Retina (tissue), 1 donor: ENCODE results near the gene CHD6.

Source experiments
- DNase-seq: peaks from one replicate; pipeline ENCODE4 v3.0.0-alpha.2; 2016

Gene CHD6

GRCh38 chr20:41458761-41459160 is 159.4 kb downstream of the CHD6 start:
- no peak for DNase-seq

GRCh38 chr20:41457173-41457857 is 160.9 kb downstream of the CHD6 start:
- DNase-seq, result no peak

GRCh38 chr20:41456351-41456750 is 161.8 kb downstream of the CHD6 start:
- no peak for DNase-seq

DNA sequence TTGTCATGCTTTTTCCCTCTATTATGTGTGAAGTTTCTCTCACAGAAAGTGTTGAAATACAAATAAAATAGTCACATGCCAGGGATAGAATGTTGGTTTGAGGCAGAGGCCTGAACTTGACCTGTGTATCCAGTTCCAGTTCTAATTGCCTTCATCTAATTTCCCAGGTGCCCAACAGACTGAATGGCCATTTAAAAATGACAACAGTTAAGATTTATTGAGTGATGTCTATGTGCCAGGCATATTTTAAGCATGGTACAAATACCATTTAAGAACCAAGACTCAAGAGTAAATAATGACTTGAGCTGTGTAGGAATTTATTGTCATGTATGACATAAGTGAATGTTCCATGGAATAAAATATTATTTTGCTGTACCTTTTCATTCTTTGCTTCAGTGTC is 163.9 kb downstream of the CHD6 start:
- DNase-seq, result no peak

DNA sequence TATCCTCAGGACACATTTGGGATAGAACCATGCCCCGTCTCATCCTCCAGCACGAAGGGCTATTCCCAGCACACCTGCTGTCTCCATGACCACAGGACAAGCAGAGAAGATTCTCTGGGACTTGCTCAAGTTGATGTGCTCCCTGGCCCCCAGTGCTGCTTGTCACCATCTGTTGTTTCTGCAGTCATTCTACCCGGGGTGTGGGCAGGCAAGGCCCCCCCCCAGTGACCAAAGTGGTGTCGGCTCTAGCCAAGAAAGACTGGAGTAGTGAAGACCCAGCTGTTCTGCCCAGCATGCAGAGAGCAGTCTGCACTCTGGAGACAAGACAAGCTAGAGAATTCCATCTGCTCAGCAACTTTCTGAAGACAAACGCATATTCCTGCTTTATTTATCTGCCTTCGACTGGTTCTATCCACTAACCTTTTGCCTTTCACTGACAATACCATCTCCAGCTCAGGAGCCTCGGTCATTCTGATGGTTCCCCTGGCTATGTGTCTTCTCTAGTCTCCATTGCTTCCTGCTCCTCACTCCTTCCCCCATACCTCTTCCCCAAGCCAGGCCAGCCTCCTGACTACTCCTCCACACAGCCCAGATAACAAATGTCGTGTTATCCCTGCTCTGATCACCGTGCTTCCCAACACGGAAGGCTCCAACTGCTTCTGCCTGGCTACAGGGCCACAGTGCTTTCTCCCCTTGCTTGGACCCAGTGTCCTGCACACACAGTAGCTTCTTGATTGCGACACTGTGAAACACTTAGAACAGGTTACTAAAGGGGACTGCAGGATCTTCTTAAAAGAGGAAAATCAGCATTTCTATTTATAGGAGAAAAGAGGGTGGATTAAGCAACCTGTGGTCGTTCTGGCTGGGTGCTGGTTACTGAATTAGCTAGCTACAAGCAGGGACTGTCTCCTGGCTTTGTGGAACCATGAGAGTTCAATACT is 164.9 kb downstream of the CHD6 start:
- DNase-seq, result no peak

DNA sequence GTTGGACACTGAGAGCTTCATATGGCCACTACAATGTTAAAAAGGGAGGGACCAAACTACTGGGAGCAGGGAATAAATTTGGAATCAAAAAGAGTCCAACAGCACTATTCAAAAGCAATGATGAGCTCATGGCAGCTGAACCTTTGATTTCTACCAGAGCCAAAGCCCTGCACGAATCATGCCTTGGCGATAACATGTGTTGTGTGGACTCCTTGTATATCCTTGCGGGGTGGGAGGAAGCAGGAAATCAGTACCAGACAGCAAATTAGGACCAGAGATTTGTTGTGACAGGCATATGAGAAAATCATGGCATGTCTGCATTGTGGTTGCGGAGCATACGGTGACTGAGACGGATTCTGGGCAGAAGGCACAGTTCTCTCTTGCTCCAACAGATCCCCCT is 166.0 kb downstream of the CHD6 start:
- no peak for DNase-seq

- no peak for DNase-seq
Measured at GRCh38 chr20:41447006-41447405, 171.2 kb downstream of the CHD6 start.

DNA sequence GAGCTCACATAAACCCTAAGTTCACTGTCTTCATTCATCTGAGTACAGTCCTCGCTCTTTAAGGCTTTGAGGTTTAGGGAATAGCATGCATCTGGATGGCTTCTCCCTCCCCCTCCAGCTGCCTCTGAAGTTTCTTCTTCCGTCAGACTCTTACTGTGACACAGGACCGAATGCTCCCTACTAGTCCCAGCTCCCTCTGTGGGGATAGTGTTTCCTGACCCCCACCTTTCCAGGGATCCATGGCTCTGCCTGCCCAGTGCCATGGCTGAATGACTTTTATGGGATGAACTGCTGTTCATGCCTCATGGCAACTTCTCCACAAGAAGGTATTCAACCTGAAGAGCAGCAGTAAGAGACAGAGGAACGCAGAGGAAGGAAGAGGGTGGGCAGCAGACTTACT is 171.7 kb downstream of the CHD6 start:
- no peak for DNase-seq

DNA sequence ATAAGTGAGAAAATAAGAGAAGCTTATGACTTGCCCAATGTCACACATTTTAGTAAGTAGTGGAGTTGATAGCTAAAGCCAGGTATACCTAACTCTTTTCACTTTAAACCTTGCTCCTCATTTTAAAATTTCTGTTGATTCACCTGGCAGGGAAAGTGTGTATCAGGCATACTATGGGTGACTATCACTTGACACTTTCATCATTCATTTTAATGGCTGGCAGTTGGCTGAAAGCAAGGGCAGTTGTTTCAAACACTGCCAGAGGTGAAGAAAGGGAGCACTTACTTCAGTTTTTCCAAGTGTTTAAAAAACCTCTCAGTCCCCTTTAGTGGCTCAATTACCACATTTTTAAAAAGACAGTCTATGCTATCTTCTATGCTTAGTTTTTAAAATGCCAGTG is 173.4 kb downstream of the CHD6 start:
- no peak for DNase-seq

DNA sequence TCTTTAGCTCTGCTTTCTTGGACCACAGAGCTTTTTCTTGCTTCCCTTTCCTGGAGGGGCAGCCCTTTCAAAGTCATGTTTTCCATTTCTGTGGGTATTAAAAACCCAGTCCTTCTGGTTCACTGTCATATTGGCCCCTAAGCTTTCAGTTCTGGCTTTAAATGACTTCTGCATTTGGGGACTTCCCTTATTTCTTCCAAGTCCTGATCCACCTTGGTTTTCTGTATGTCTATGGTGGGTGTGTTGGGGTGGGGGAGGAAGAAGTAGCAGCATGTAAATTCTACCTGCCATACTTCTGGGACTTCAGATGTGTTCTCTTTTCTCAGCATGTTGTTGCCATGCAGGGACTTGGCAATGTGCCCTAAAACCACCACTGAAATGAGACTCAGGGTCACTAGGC is 174.5 kb downstream of the CHD6 start:
- DNase-seq, result no peak

DNA sequence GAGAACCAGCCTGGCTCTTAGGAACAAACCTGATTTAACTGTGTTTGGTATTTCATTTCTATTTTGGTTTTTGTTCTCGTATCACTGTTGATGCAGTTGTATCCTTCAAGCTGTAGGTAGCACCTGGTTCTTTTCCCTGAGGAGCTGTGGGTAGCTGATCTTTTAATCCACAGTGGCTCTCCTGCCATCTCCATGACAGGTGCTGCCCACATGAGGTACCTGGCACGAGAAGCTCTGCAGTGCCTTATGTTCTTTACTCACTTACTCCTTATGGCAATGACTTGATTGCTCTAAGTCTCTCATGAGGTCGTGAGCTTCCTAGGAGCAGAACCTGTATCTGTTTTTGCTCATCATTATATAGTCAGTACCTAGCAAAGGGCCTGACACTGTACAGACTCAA is 177.3 kb downstream of the CHD6 start:
- DNase-seq, result no peak

DNA sequence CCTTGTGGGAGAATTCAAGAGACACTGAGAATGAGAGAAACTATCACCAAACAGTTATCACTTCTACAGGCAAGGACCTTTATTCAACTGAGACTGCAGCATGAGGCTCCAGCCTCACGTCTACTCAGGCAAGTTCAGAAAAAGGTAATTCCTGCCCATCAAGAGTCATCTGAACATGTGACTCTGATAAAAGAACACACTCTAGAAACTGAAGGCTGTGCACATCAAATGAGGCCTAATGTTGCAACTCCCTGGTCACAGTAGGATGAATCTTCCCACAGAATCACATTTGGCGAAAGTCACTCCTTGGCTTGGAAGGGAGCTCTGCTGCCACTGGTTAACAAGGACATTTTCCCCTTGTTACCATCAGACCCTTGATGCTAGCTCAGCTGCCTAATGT is 180.3 kb downstream of the CHD6 start:
- no peak for DNase-seq

GRCh38 chr20:41436679-41437078 is 181.5 kb downstream of the CHD6 start:
- DNase-seq, result no peak

DNA sequence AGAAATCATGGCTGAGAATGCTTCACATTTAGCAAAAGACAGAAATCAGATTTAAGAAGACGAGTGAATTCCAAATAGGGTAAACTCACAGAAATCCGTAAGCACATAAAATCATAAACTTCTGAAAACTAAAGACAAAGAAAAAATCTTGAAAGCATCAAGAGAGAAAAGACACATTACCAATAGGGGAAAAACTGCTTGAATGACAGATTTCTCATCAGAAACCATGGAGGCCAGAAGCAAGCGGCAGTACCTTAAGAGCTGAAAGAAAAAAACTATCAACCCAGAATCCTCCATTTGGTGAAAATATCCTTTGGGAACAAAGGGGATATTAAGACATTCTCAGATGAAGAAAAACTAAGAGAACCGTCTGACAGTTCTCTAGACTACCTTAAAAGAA is 185.0 kb downstream of the CHD6 start:
- DNase-seq, result no peak

GRCh38 chr20:41432746-41433145 is 185.4 kb downstream of the CHD6 start:
- DNase-seq, result no peak

- no peak for DNase-seq
Measured at GRCh38 chr20:41428285-41428684, 189.9 kb downstream of the CHD6 start.

- DNase-seq, result no peak
Measured at GRCh38 chr20:41427833-41428232, 190.3 kb downstream of the CHD6 start.

DNA sequence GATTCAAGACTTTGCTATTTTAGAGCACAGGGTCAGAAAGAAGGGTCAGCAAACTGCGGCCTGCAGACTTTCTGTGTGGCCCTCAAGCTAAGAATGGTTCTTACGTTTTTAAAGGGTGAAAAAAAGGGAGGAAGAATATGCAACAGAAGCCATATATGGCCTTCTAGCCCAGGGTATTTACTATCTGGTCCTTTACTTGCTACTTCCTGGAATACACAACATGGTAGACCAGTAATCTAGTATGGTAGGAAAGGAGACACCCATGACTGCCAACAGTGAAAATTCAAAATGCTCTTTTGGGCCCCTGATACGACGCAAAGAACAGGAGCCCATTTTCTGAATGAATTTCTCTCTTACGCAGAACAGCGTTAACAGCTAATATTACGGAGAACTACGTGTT is 191.2 kb downstream of the CHD6 start:
- no peak for DNase-seq

- no peak for DNase-seq
Measured at GRCh38 chr20:41426086-41426830, 191.9 kb downstream of the CHD6 start.

DNA sequence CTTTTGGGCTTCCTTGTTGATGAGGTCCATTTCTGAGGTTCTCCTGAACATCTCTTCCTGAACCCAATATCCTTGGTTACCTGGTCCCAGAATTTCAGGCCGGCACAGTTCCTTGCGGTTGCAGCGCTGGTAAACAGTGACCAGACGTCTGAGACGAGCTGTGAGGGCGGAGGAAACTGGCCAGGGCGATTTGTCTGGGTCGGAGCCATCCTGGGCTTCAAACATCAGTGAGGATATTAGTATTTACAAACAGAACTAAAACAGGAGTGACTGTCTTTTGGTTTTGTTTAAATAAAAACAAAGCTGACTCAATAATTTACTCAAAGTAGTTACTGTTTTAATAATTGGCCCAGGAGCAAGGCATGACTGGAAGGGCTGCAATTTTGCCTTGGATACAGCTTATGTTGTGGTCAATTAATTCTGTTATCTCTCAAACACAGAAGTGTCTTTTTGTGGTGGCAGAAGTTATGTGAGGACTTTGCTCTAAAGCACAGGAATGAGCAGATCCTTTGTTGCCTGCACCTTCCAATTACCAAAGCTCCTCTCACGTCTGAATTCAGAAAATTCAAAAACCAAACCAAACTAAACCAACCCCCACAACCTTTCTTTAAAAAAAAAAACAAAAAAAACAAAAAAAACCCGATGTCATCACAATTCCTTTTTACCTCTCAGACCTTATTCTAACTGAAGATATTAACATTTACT is 192.8 kb downstream of the CHD6 start:
- no peak for DNase-seq

GRCh38 chr20:41424546-41424945 is 193.6 kb downstream of the CHD6 start:
- no peak for DNase-seq

- DNase-seq, result no peak
Measured at GRCh38 chr20:41424011-41424410, 194.2 kb downstream of the CHD6 start.

DNA sequence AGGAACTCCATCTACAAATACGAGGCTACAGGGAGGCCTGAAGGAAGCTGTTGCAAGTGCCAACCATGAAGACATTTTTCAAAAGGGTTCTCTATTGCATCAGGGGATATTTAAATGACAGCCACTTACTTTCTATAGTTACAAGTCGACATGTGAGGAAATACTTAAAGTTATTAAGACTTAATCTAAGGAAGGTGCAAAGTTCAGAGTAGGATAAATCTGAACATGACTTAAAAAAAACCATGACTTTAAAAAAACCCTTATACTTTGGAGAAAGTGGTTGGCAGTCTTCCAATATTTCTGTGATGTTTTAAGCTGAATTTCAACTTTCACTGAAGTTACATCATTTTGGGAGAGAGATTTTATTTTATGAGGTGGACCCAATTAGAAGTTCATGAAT is 195.2 kb downstream of the CHD6 start:
- DNase-seq, result no peak
